HG03565 (cell line): ENCODE results near the gene MT1M.

Experiments
- ATAC-seq: cut with Tn5 transposase; IDR thresholded peaks from one replicate; pipeline ENCODE4 v1.9.1; 2021; ENCODE audit warnings: mild to moderate bottlenecking, moderate library complexity; ENCODE audit not compliant: unreplicated experiment

MT1M gene

GRCh38 chr16:56625943-56626654, 6.4 kb upstream of the MT1M start:
- ATAC-seq: no peak

- no peak for ATAC-seq
These were observed 5.8 kb upstream of the MT1M start for GRCh38 chr16:56626685-56627084.

GRCh38 chr16:56628486-56629350, 3.7 kb upstream of the MT1M start:
- ATAC-seq: no peak

DNA sequence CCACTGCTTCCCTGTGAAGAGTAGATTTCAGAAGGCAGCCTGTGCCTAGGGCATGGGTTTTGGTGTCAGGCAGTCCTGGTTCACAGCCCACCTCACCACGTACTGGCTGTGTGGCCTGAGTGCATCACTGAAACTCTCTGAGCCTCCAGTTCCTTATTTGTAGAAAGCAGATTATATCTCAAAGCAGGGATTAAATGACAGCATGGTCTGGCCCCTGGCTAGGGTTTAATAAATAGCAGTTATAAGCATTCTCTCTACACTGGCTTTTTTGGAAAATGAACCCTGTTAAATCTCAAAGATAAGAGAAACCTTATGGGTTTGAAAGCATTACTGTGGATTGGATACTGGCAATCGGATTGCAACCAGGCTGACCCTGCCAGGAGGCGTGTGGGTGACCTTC, 2.9 kb upstream of the MT1M start:
- no peak for ATAC-seq

DNA sequence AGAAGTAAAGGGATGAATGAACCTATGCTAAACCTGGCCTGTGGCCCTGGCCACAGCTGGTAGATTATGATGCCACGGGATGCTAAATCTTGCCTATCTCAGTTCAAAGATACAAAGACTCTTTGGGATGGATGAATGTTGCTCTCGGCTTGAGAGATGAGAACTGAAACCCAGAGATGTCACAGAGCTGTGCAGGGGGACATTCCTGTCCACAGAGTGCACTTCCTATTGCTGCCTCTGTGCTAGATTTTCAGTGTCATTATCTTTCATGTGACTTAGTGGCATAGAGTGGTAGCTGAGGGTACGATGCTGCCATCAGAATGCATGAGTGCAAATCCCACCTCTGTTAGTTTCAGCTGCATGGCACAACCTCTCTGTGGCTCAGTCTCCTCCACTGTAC, 2.3 kb upstream of the MT1M start:
- peak; percentile 89 for ATAC-seq

GRCh38 chr16:56631197-56631596, 1.3 kb upstream of the MT1M start:
- no peak for ATAC-seq

- no peak for ATAC-seq
These were observed 665 bp upstream of the MT1M start for GRCh38 chr16:56631832-56632155.

DNA sequence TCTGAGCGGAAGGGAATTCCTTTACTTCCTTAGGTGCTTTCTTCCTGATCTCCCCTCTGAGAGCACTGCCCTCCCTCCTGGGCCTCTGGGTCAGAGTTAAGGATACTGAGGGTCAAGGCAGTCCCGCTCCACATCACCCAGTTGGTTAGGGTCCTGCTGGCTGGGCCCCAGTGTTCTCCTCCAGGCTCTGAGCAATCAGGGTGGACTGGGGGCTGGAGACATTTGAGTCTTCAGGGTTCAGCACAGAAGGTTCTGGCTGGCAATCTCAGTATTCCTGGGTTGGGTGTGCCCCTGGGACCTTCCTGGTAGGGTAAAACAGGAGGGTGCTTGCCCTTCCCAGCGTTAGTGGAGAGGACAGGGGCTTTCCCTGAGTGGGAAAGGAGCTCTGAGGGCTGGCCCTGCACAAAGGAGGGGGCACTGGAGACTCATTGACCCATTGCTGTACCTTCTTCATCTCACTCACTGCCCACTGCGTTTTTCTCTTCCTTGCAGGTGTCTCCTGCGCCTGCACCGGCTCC, 448 bp downstream of the MT1M start:
- ATAC-seq: no peak

- no peak for ATAC-seq
These were observed 1.1 kb downstream of the MT1M start for GRCh38 chr16:56633535-56633934.

DNA sequence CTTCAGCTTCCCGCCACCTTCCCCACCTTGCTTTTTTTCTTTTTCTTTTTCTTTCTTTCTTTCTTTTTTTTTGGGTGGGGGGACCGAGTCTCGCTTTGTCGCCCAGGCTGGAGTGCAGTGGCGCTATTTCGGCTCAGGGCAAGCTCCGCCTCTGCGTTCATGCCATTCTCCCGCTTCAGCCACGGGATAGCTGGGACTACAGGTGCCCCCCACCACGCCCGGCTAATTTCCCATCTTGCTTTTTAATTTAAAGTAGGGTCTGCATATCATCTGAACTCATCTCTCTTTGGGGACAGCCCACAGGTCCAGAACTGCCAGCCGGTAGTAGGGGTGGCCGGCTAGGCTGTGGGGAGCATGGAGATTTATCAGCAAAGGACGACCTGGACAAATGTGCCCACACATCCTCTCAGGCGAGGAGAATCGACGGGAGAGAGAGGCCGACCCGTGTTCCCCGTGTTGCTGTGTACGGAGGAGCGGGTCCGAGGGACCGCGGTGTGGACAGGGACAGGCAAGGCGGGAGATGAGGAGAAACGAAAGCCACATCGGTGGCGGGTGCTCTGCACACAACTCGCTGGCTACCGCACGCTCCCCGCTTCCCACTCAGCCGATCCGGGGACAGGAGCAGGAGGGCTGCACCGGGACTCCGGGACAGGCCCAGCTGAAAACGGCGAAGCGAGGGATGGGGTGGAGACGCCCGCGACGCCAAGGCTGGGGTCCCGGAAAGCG, 2.4 kb downstream of the MT1M start:
- ATAC-seq: no peak

GRCh38 chr16:56635441-56635967, 3.0 kb downstream of the MT1M start:
- no peak for ATAC-seq

- no peak for ATAC-seq
These were observed 4.4 kb downstream of the MT1M start for GRCh38 chr16:56636616-56637413.

DNA sequence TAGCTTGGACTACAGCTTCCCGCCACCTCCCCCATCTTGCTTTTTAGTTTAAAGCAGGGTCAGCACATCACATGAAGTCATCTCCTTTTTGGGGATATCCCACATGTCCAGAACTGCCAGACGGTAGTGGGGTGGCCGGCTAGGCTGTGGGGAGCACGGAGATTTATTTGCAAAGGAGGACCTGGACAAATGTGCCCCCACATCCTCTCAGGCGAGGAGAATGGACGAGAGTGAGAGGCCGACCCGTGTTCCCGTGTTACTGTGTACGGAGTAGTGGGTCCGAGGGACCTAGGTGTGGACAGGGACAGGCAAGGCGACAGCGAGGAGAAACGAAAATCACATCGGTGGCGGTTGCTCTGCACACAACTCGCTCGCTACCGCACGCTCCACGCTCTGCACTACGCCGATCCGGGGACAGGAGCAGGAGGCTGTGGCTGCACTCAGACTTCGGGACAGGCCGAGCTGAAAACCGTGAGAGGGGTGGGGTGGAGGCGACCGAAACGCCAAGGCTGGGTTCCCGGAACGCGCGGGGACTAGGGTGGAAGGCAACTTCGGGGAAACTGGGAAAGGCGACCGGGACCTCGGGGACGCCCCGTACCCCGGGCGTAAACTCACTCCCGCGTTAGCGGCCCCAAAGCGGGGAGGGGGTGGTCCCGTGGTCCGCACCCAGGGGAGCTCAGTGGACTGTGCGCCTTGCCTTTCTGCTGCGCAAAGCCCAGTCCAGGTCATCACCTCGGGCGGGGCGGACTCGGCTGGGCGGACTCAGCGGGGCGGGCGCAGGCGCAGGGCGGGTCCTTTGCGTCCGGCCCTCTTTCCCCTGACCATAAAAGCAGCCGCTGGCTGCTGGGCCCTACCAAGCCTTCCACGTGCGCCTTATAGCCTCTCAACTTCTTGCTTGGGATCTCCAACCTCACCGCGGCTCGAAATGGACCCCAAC, 5.6 kb downstream of the MT1M start, which contains the start of gene MT1A:
MT1A (plus strand) TSS at position 853 of the 937 bp plus-strand sequence; CDS start at position 926, 73 bp downstream.
- no peak for ATAC-seq

DNA sequence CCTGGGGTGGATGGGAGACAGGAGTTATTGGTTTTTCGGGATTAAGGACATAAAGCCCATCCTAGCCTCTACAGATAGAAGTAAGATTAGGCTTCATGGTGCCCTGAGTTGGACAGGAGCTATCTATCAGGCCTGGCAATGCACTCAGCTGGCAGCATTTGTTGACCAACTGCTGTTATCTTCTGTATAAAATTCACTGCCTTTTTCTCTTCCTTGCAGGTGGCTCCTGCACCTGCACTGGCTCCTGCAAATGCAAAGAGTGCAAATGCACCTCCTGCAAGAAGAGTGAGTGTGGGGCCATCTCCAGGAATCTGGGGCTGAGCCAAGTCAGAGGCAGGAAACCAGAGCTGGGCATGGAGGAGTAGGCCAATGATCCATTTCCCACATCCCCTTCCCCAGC, 6.6 kb downstream of the MT1M start:
- no peak for ATAC-seq

GRCh38 chr16:56640076-56640475, 7.6 kb downstream of the MT1M start:
- no peak for ATAC-seq

DNA sequence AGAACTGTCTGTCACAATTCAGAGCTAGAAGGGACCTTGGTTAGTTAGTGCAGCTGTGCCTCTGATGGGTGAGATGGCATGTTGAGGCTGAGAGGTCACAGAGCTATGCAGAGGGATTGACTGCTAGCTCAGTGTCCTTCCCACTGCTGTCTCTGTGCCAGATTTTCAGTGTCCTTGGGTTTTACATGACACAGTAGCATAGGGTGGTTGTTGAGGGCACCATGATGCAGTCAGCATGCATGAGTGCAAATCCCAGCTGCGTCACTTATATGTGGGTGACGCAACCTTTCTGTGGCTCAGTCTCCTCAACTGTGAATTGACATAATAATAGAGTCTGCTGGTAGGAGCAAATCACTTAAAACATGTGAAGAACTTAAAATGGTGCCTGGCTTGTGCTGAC, 8.7 kb downstream of the MT1M start:
- ATAC-seq: no peak

- ATAC-seq: no peak
These were observed 10.8 kb downstream of the MT1M start for GRCh38 chr16:56643080-56643778.

- ATAC-seq: no peak
These were observed 11.4 kb downstream of the MT1M start for GRCh38 chr16:56643833-56644232.

GRCh38 chr16:56645311-56645710, 12.9 kb downstream of the MT1M start:
- ATAC-seq: no peak
